Fibroblast of the aortic adventitia (primary cell): ENCODE results near the gene SNX11. TPM values are rescaled to one million over a fixed set of nuclear protein-coding genes. Genes with fewer than 3 reads are reported as not detected.

Source experiments
- DNase-seq: peaks from one replicate; pipeline ENCODE4 v3.0.0-alpha.2; 2010; ENCODE audit warnings: low read depth
- H3K4me3 ChIP-seq: 2 replicates; pipeline ENCODE4 v1.5.1; 2011; ENCODE audit warnings: low read depth, mild to moderate bottlenecking, control low read depth, low read length, moderate library complexity
- small RNA-seq: library from RNA; depleted of rRNA; stranded (forward); fragments of <200 nt; gene quantifications from one replicate; pipeline ENCODE3, GENCODE V24; 2012
- total RNA-seq: library from RNA; depleted of rRNA; stranded (reverse); fragments of >200 nt; gene quantifications from 2 replicates; pipeline ENCODE4 v1.2.3, GENCODE V29; 2012; ENCODE audit warnings: low replicate concordance
- TF ChIP-seq, protein P1 (sequence below): IDR thresholded peaks from 2 replicates; pipeline ENCODE4 v1.5.1; 2011; ENCODE audit warnings: mild to moderate bottlenecking, low read length, control low read depth, inconsistent platforms; ENCODE audit not compliant: insufficient read depth

SNX11 gene
- total RNA-seq, 1 donor: 11.5 TPM

DNA sequence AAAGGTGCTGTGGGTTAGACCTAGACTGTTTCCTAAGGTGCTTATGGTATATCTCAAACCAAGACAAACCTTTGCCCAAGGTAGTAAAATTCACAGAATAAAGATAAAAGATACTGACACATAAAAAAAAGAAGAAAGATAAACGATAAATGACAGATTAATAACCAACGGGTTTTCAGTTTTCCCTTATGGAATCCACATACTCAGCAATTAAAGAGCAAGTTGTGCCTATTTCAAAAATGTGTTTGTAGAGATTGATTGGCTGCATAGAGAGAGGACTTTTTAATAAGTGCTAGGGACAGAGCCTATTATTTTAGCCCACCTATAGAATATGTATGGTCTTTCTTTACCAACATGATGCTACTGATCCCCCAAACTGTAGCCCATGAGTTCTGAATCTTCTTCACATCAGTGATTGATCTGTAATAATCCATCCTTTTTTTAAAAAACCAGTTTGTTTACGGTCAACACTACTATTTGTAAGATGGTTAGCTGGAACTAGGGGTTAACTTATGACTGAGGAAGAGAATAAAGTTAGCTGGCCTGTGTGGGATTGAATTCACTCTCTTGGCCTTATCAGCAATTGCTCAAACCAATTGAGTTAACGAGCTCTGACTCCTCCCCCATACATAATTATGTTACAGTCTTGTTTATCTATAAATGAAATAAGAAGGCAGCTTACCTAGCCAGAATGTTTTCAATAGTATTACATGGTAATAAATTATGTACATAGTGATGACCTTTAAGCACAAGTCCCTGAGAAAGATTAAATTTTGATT is 53.8 kb downstream of the SNX11 start:
- no peak overlapping the region for H3K4me3 ChIP-seq
- no peak for DNase-seq
- TF ChIP-seq, protein P1, sequence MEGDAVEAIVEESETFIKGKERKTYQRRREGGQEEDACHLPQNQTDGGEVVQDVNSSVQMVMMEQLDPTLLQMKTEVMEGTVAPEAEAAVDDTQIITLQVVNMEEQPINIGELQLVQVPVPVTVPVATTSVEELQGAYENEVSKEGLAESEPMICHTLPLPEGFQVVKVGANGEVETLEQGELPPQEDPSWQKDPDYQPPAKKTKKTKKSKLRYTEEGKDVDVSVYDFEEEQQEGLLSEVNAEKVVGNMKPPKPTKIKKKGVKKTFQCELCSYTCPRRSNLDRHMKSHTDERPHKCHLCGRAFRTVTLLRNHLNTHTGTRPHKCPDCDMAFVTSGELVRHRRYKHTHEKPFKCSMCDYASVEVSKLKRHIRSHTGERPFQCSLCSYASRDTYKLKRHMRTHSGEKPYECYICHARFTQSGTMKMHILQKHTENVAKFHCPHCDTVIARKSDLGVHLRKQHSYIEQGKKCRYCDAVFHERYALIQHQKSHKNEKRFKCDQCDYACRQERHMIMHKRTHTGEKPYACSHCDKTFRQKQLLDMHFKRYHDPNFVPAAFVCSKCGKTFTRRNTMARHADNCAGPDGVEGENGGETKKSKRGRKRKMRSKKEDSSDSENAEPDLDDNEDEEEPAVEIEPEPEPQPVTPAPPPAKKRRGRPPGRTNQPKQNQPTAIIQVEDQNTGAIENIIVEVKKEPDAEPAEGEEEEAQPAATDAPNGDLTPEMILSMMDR: no peak

DNA sequence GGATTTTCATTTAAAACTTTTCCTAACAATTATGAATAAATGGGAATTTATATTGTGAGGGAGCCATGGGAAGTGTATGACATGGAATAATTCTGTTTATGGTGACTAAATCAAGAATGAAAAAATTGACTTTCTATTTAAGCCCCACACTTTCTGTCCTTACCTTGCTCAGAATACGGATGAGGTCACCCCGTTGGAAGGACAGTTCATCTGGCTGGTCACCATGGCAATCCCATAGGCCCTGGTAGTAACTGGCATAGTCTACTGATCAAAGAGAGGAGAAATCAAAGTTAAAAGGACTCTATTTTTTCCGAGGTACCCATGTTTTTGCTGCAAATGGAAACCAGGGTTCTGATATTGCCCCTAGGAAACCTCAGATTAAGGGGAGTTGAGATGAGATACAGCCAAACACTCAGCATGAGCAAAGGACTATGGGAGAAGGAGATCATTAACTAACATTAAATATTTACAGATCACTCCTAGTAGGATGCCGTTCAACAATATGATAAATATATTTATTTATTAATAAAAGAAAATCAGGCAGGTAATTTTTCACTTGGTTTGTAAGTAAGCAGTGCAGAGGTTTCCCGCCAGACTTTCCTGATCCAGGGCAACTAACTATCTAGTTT is 54.9 kb downstream of the SNX11 start:
- DNase-seq: no peak
- TF ChIP-seq, protein P1: no peak
- H3K4me3 ChIP-seq: no peak overlapping the region

DNA sequence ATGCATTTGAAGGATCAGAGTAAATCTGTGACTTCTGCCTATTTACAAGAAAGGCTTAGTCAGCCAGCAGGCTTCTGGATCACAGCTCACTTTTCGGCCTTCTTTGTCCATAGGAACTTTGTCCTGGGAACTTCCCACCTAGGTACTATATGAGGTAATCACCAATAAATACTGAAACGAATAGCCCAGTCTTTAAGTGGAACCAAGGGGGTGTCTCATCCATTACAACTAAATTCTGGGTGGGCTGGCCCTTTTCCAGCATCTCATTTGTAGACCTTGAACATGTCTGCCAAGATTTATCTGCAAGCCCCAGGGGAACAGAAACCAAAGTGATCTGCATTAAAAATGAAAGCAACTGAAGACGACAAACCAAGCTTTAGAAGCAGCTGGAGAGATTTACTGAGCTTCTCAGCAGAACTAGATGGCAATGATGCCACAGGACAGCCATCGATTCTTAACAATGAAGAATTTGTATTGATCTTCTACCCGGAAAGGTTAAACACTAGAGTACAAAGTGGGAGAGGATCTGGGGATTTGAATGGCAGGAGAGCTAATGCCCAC is 55.5 kb downstream of the SNX11 start:
- H3K4me3 ChIP-seq: no peak overlapping the region
- peak; percentile 15 for DNase-seq
- TF ChIP-seq, protein P1: no peak

DNA sequence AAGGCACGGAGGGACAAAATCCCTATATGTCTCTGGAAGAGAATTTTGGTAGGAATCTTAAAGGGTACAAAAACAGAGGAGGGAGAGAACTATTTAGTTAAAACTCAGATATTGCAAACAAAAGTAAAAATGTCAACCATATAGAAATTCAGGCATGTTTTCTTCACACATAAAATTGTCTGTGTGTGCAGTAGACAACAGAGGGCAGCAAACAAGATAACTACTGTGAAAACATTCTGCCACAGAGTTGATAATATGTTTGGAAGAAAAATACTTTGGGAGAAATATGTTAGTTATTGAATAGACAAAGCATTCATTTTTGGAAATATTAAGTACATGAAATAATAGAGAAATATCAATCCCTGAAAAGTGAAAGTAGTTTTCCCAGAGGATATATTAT is 56.2 kb downstream of the SNX11 start:
- H3K4me3 ChIP-seq: no peak overlapping the region
- no peak for DNase-seq
- TF ChIP-seq, protein P1: no peak

DNA sequence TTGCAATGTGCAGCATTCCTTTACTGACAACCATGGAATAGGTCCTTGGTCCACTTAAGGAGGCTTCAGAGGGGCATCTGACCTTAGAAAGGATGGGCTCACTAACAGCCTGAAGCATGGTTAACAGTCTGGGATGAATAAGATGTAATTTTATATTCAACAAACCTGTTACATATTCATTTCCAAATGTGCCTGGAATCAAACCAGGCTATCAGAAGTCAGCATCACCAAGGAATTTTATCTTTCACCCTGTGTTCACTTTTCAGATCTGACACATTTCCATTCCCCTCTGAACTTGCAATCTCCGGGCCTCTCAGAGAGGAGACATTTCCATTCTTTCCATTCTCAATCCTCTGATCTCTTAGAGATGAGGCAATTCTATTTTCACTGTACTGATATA is 62.4 kb downstream of the SNX11 start:
- no peak for DNase-seq
- no peak overlapping the region for H3K4me3 ChIP-seq

More for the DNA sequence above, 62.4 kb downstream of the SNX11 start:
- TF ChIP-seq, protein P1: no peak

Small RNAs within 50 kb of the gene (small RNA-seq; reads per million reads assigned to genes)
- gene AC004477.2 (not detected), gene MIR1203 (not detected), gene RNU6-1201P (not detected)

Other genes starting within 250 kb of the SNX11 start
- 0.08 and 3.7 TPM in 2 replicates for gene SP2, start 211.5 kb upstream of the SNX11 start, total RNA-seq
- gene PNPO, start 166.2 kb upstream of the SNX11 start, total RNA-seq: 44.9 and 198 TPM in 2 replicates
- gene PRR15L, start 149.9 kb upstream of the SNX11 start, total RNA-seq: not detected in 2 replicates
- 49.5 and 109 TPM in 2 replicates for gene CDK5RAP3, start 136.7 kb upstream of the SNX11 start, total RNA-seq
- gene COPZ2, start 70.0 kb upstream of the SNX11 start, total RNA-seq: 80.5 and 292 TPM in 2 replicates
- gene NFE2L1, start 59.4 kb upstream of the SNX11 start, total RNA-seq: 103 and 413 TPM in 2 replicates
- gene CBX1, start 6.3 kb upstream of the SNX11 start, total RNA-seq: 49.2 and 59.7 TPM in 2 replicates